ENCODE data around the gene MAP2K4. TPM values are rescaled to one million over a fixed set of nuclear protein-coding genes. Genes with fewer than 3 reads are reported as not detected.

Gene MAP2K4
- total RNA-seq, 1 experiment from 2014 or later = 46.1 TPM

- Histone ChIP-seq H2AFZ (ENCODE audit: low read length) (no peak overlapping the region), H4K20me1 (ENCODE audit: control insufficient read depth, insufficient read depth, insufficient read length) (no peaks in the 10 kb centered on the region), H3K56ac (ENCODE audit: insufficient read length, low read depth, low read length) (no peak overlapping the region), H4K5ac (ENCODE audit: insufficient read length, low read depth, low read length) (no peak overlapping the region), H3K14ac (ENCODE audit: insufficient read depth, low read length) (no peak overlapping the region), H2BK15ac (ENCODE audit: low read depth, low read length) (no peak overlapping the region), H3T11ph (ENCODE audit: low read length) (no peak overlapping the region), H4K91ac (ENCODE audit: insufficient read length, low read depth, low read length) (no peak overlapping the region), H3K79me2 (ENCODE audit: insufficient read depth, low read length) (no peaks in the 10 kb centered on the region), H3K18ac (ENCODE audit: insufficient read length, low read depth, low read length) (no peak overlapping the region), H3K23ac (ENCODE audit: insufficient read length, low read depth, low read length) (no peak overlapping the region), H3K9me3 (ENCODE audit: control insufficient read depth, low read depth, low read length) (no peaks in the 10 kb centered on the region), H3K4ac (ENCODE audit: low read depth, low read length) (no peak overlapping the region), H3K79me1 (ENCODE audit: insufficient read depth, low read depth, low read length, poor library complexity, severe bottlenecking) (no peaks in the 10 kb centered on the region), H3K4me2 (ENCODE audit: insufficient read depth, insufficient read length, low read length) (no peak overlapping the region), H2BK20ac (ENCODE audit: low read depth, low read length, poor library complexity, severe bottlenecking) (no peak overlapping the region), H2BK5ac (ENCODE audit: insufficient read length, low read length) (no peak overlapping the region), H3K9ac (ENCODE audit: extremely low read depth, insufficient read length, low read length) (no peak overlapping the region), H2BK120ac (ENCODE audit: low read depth, low read length, poor library complexity, severe bottlenecking) (no peak overlapping the region), H3K4me1 (ENCODE audit: insufficient read depth, low read length) (no peaks in the 10 kb centered on the region), H2BK12ac (ENCODE audit: insufficient read length, low read depth, low read length) (no peak overlapping the region), H3K27me3 (ENCODE audit: insufficient read depth, low read length) (no peaks in the 10 kb centered on the region), H4K8ac (replicated peaks; ENCODE audit: insufficient read length, low read depth, low read length) (no peak overlapping the region), H2AK5ac (ENCODE audit: insufficient read length, low read length) (no peak overlapping the region), H3K23me2 (ENCODE audit: insufficient read length, low read depth, low read length, poor library complexity, severe bottlenecking) (no peaks in the 10 kb centered on the region), H3K27ac (ENCODE audit: insufficient read length, low read depth, low read length) (no peak overlapping the region)
- H3K36me3 Mint-ChIP-seq (ENCODE audit: insufficient read depth in 1 of 3, low read depth in 3 of 3) = no peaks in the 10 kb centered on the region
- H3K9me3 Mint-ChIP-seq = no peaks in the 10 kb centered on the region
- peak; percentile 93 for TF ChIP-seq CTCF (conservative IDR thresholded peaks at IDR 0.05)
- H3K27ac Mint-ChIP-seq = no peak overlapping the region
- H3K4me3 Mint-ChIP-seq = no peak overlapping the region; a peak in 1 of 5 replicates
- DNase-seq = no peak
- no peaks in the 10 kb centered on the region for H3K4me1 Mint-ChIP-seq
- WGBS (ENCODE audit: extremely low coverage, insufficient read length, low lambda C conversion rate) = no CpG with 5 or more reads among the region's 7 CpGs
- no peaks in the 10 kb centered on the region for H3K27me3 Mint-ChIP-seq (ENCODE audit: low read depth)
Observed at GRCh38 chr17:12180644-12181261, 160.1 kb downstream of the MAP2K4 start.

Data from H9 (cell line).